NCI-H69 (cell line): ENCODE results near the gene TBL3.
A peak's percentile ranks its signal among the peaks of the same experiment; 100 is the strongest.
"Not testable (repeated sequence)": the region's sequence is repeated elsewhere in the genome, so short reads cannot be mapped to it uniquely, and the experiment has no call there.

ENCODE experiments used
- DNase-seq: peaks from one replicate; lab custom pipeline; 2025; lab: John Stamatoyannopoulos, UW

Gene TBL3

DNA sequence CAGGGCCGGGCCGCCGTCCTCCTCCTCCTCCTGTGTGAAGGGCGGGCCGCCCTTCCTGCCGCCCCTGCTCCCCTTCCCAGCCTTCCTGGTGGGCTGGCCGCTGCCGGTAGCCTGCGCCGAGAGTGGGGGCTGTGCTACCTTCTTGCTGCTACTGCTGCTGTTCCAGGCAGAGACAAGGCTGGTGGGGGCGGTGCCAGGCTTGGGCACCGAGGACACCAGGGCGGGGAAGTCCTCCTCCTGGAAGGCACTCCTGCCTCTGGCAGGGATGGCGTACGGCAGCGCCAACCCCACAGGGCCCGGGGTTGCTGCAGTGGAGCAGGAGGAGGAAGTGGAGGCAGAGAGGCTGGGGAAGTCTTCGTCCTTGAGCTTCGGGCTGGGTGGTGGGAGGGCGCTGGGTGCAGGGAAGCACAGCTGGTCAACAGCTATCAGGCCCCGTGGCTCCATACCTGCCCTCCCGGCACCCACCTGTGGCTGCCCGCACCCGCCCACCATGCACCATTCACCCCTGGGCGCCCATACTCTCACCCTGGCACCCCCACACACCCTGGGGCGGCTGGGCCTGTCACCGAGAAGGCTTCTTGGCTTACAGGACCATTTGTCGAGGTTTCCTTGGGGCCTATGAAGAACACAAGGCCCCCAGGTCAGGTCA, 28.1 kb downstream of the TBL3 start:
- DNase-seq: no peak

DNA sequence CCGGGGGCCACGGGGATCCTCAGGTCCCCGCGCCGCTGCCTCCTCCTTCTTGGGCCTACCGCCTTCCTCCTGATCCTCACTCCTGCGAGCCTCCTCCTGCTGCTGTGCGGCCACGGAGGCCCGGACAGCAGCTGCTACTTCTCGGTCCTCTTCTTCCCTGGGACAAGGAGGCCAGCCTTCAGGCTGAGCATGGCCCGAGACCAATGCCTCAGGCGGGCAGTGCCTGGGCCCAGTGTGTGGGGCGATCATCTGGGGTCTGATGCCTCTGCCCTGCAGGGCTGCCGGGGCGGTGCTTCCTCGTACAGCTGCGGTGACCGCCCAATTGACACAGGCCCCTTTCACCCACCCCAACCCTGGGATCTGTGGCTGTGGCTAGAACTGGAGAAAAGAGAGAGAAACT, 29.2 kb downstream of the TBL3 start:
- no peak for DNase-seq

DNA sequence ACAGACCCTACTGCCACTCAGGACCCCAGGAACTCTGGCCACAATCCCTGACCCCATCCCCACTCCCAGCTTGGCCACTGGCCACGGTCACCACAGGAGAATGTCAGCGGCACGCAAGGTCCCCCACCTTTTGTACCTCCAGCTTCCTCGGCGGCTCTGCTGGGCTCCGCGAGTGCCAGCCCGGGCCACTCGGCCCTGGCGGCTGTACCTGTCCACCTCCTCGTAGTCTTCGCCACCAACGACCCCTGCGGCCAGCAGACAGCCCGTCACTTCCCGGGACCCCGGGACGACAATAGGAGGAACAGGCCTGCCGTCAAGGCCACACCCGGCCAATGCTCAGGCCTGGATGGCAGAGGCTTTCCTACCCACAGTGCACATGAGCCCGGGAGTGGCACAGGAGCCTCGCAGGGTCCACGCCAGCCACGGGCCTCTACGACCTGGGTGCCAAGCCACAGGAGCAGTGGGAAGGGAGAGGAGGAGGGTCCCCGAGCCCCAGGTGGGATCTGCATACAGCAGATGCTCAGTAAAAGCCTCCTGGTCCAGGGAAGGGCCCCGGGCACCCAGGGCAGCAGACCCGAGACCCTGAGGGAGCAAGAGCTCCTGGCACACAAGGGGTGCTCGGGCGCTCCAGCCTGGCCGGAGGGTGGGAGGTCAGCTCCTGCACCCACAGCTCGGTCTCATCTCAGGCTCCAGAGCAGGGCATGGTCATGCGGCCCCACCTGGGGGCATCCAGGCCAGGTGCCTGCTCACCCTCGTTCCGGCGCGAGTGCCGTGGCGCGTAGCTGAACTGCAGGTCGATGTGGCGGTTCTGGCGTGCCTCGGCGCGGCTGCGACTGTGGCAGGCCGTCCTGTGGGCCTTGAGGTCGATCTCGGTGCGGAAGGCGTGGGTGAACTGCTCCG, 29.9 kb downstream of the TBL3 start:
- no peak for DNase-seq

DNA sequence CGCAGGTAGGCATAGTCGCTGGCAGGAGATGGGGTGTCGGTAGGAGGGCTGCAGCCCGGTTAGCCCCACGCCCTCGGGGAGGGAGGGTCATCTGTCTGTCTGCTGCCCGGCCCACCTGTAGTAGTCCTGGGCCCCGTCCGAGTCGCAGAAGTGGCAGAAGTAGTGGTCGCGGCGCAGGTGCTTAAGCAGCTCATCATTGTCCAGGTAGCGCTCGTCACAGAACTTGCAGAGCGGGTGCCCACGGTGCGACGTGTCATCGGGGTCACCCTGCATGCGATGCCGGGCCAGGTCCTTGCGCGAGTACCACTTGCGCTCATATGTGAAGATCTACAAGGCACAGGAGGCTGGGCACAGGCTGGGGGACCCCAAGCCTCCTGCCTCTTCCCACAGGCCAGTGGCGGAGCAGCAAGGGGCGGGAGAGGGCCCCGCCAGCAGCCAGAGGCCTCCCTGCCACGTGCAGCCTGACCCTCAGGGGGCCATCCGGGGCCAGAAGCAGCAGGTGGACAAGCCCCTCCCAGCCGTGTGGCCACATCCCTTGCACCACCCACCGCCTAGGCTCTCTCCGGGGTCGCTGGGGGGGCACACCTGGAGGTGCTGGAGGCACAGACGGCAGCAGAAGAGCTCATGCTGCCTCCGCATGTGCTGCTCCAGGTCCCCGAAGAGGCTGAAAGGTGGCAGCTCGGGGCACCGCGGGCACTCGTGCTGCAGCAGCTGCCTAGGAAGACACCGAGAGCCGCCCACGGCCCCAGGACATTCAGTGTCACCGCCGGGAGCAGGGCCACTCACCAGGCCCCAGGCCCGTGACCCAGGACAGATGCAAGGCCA, 30.8 kb downstream of the TBL3 start:
- no peak for DNase-seq

DNA sequence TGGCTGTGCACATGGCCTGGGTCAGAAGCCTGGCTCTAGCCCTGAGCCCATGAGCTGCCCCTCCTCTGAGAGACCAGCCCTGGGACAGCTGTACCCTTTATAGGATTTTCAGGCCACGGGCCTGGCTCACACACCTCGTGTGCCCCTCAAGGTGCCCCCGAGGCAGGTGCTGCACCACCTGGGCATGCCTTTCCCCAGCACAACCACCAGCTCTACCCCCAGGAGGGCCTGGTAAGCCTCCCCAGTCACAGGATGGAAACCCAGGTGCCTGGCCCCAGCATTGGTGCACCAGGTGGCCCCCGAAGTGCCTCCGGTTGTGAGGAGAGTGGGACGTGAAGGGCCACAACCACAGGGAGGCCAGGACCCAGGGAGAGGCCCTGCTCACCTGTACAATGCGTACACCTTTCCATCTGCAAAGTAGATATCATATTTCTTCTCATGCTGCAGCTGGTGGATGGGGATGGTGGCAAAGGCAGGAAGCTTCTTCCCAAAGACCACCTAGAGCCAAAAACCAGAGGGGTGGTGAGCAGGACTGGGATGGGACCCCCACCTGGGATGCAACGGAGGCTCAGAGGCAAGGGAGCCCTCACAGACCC, 31.5 kb downstream of the TBL3 start:
- no peak for DNase-seq

DNA sequence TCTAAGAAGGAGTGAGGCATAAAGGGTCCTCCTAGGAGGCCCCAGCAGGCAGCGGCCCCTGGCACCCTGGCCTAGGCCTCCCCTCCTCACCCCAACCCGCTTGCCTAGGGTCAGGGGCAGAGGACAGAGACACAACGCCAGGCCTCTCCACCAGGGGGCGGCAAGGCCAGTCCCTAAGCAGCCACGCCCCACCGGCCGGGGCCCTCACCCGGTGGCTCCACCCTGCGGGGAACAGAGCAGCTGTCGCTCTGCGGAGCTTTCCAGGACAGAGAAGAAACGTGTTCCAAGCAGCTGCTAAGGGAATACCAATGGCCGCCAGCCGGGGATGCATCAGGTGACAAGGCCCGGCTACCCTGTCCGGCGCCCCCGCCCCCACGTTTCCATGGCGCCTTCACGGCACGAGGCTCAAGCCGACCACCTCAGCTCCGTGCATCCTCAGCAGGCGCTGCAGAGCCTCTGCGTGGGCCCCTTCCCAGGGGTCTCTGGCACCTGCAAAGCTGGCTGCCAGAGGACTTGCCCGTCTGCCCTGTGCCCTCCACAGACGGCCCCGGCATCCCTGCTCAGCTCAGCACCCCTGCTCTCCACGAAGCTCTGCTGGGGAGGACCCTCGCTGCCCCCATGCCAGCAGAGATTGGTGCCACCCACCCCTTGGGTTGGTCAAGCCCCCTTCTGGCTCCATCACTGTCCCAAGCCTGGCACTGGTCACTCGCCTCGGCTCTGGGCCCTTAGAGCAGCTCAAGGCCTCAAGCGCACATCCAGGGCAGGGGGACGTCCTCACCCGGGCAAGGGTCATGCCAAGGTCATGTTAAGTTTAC, 32.2 kb downstream of the TBL3 start:
- DNase-seq: peak; percentile 97

DNA sequence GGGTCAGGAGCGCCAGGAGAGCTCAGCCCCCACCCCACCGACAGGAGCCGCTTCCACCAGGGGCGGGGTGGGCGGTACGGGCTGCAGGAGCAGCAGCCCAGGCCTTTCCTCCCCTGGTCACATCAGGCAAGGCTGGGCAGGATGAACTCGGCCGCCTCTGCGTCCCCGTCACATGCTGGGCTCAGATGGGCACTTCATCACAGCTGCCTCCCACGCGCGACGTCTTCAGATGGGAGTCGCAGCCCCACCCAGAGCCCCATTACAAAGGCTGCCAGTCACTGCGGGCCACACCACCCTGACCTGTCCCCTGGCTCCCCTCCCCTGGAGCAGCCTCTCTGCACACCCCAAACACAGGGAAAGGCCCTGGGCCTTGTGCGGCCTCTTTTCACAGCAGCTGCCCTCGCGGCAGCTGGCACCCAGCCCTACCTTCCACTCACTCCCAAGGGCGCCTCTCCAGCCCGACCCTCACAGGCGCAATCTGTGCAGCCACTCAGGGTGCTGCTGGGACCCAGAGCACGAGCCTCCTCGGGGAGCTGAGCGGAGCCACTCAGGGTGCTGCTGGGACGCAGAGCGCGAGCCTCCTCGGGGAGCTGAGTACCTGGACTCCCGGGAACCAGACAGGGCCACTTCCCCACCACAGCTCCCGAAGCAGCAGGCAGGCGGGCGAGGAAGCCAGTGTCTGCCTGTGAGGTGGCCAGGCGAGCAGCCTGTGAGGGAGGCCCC, 33.1 kb downstream of the TBL3 start:
- DNase-seq: no peak

DNA sequence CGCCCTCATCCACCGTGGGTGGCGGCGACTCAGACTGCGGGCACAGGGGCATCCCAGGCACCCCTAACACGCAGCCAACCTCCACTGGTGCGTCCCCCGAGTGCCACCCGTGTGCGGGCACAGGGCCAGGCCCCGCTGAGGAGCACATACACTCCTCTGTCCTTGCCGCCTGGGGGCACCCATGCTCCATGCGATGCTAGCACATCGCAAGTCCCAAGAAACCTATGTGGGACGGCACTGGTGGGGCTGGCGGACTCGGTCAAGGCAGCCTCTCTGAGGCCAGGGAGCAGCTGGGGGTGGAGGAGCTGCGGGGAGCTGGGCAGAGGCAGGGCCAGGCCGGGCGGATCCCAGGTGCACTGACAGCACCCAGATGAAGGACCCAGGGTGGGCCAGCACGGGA, 33.8 kb downstream of the TBL3 start:
- DNase-seq: no peak

DNA sequence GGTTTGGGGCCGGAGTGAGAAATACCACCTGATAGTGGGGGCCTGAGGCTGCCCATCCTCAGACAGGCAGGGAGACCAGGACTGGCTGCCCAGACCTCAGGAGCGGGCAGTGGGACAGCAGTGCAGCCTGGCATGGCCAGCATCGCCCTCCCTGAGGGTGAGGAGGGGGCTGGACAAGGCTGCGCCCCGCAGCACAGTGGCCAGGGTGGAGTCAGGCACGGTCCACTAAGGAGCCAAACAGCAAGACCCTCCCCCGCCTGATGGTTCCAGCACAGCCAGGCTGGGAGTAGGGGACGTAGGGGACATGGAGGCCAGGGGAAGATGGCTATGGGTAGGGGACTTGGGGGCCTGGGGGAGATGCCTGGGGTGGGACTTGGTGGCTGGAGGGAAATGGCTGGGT, 34.5 kb downstream of the TBL3 start:
- DNase-seq: no peak

DNA sequence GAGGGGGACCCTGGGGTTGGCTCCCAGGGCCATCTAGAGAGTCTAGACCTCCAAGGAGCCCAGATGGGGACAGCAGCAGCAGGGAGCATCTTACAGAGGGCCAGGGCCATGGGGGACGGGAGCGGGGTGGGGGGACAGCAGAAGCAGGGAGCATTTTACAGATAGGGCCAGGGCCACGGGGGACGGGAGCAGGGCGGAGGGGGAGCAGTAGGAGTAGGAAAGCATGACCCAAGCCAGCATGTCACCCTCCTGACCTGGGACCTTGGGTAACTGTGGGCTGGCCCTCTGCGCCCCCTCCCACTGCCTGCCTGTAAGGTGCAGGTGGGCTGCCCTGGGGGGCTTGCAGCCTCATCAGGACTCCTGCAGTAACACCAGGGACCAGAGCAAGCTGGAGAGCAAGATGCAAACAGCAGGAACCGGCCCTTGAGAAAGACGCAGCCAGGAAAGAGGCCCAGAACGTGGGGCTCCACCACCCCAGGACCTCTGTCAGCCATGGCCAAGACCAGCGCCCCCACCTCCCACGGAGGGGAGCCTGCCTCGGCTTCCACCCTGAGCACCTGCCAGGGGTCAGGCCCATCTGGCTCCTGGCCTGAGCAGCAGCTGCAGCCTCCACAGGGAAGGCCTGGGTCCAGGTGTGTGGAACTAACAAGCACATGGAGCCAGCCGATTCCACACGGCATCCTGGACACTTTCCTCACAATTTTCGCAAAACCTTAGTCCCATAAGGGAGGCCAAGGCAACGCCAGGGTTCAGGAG, 35.4 kb downstream of the TBL3 start:
- DNase-seq: no peak

DNA sequence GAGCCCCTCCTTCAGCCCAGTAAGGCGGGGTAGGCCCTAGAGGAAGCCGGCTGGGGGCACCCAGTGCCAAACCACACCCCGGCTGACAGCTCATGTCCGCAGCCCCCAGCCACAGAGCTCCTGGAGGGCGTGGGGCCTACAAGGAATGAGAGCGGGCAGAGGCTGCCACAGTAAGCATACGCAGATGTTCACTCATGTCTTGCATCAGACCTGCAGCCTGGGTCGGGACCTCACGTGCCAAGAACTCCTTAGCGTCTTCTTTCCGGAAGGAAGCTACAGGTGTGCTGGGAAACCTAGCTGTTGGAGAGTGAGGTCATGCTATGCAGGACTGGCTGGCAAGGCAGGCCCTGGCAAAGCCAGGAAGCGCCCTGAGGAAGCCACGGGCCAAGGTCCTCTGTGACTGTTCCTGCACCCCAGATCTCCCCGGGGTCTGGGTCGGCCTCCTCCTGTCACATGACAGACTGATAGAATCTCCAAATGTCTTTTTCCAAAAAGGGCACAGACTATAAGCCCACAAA, 36.2 kb downstream of the TBL3 start:
- no peak for DNase-seq

DNA sequence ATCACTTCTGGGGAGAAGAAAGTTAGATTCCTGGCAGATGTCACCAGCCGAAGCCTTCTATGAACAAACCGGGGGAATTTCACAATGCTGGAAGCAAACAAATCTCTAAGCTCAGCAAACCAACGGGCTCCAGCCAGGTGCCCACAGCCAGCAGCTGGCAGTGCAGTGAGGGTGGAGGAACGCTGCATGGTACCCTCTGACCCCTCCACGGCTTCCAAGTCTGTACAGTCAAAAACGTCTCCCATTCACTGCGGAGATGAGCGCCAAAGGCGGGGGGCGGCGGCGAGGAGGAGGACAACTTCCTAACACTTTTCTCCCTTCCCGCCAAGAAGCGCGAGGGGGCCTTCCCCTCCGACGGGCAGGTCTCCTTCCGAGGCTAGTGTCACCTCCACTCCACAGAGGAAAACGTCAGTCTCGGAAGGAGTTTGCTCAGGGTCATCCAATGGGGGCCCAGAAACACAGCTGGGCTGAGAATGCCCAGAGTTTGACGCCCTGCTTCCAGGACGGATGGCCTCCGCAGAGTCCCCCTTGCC, 36.8 kb downstream of the TBL3 start:
- DNase-seq: peak; percentile 57

DNA sequence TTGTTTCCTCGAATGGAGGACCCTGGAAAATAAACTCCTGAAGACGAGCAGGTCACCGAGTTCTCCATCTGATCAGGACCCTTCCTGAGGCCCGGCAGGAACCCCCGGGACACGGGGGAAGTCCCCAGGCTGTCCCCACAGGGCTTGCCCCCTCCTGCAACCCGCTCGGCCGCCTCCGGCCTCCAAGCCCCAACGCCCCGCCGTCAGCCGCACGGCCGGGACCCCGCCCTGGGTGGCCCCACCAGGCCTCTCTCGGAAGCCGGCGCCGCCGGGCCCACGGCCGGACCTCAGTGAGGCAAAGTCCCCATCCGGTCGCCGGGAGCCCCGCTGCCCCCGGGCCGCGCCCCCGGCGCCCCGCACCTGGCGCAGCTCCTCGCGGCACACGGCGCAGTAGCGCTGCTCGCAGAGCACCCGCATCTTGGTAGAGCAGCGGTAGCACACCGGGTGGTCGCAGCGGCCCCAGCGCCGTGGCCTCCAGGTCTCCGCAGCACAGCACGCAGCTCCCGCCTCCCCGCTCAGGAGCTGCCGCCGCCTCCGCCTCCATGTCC, 37.4 kb downstream of the TBL3 start:
- peak; percentile 66 for DNase-seq

DNA sequence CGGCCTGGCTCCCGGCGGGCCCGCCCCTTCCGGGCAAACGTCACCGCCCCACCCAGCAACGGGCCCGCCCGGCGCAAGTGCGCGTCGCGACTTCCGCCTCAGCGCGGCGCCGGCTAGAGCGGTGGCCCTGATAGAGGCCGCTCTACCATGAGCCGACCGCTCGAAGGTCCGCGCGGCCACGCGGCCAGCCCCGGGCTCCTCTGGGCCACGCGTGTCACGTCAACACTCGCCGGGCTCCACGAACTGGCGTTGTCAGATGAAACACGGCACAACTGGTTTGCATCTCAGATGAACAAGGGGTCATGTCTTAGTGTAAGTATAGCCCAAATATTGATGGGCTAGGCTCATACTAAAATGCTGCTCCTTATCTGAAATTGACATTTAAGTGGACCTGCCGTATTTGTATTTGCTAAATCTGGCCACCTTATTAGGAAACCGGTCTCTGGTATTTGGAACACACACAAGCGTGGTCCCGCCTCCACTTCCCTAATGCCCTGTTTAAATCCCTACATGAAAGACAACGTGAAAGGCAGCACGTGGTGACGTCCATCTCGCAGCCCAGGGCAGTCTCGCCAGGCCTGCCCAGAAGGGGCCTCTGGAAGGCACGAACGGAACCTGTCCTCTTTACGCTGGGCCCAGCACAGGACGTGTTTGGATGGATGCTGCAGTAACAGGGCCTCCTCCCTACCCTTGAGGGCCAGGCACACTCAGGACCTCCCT, 38.1 kb downstream of the TBL3 start, which contains the start of gene ZNF598:
ZNF598 (minus strand) TSS at position 31 of the 720 bp plus-strand sequence.
- peak; percentile 97 for DNase-seq

DNA sequence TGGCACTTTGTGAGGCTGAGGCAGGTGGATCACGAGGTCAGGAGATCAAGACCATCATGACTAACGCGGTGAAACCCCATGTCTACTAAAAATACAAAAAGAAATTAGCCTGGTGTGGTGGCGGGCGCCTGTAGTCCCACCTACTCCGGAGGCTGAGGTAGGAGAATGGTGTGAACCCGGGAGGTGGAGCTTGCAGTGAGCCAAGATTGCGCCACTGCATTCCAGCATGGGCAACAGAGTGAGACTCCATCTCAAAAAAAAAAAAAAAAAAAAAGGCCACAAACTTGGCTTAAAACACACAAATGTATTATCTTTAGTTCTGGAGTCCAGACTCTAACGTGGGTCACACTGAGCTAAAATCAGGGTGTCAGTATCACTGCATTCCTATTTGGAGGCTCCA, 39.9 kb downstream of the TBL3 start:
- DNase-seq: not testable (repeated sequence)

DNA sequence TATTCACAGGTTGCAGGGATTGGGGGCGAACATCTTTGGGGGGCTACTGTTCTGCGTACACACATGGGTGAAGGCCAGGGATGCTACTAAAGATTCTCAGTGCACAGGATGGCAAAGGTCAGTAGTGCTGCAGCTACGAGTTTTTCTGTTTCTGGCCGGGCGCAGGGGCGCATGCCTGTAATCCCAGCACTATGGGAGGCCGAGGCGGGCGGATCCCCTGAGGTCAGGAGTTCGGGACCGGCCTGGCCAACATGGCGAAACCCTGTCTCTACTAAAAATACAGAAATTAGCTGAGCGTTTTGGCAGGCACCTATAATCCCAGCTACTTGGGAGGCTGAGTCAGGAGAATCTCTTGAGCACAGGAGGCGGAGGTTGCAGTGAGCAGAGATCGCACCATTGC, 41.7 kb downstream of the TBL3 start:
- DNase-seq: no peak

DNA sequence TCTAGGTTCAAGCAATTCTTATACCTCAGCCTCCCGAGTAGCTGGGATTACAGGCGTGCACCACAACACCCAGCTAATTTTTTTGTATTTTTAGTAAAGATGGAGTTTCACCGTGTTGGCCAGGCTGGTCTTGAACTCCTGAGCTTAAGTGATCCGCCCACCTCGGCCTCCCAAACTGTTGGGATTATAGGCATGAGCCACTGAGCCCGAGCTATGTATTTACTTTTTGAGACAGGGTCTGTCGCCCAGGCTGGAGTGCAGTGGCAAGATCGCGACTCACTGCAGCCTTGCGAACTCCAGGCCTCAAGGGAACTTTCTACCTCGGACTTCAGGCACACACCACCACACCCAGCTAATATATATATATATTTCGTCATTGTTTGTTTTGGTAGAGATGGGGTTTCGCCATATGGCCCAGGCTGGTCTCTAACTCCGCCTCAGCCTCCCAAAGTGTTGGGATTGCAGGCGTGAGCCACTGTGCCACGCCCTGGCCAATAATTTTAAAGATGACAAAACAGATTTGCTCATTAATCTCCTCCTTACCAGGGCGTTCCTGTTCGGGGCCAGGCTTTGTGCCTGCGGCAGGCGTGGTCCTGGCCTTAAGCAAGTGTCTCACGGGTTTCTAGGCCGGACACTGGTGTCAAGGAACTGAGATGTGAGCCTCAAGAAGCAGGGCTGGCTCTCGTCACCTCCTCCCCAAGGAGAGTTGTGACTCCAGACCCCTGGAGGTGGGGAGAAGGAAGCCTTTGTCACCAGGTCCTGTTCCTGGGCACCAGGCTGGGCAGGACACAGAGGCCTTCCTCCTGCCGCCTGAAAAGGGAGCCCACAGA, 43.5 kb downstream of the TBL3 start:
- DNase-seq: peak; percentile 96

DNA sequence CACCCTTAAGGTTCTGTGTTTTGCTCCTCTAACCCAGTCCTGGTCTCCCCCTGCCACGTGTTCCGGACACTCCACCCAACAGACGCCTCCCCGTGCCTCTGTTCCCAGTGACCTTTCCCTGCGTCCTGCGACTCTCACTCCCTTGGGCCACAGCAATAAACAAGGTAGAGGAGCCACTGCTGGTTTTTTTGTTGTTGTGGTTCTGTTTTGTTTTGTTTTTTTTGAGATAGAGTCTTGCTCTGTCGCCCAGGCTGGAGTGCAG, 44.0 kb downstream of the TBL3 start:
- no peak for DNase-seq
